Upper lobe of left lung (tissue), 6 donors: ENCODE measurements around the gene EYA2. TPM values are rescaled to one million over a fixed set of nuclear protein-coding genes. Genes with fewer than 3 reads are reported as not detected.
"Not testable (repeated sequence)": the region's sequence is repeated elsewhere in the genome, so short reads cannot be mapped to it uniquely, and the experiment has no call there.

Source experiments
- ATAC-seq, 2 donors: fragments of 200-7000 bp; cut with Tn5 transposase; one replicate each; pipeline ENCODE4 v1.9.1; 2022; ENCODE audit warnings: mild to moderate bottlenecking in 2 of 2, moderate library complexity in 2 of 2; ENCODE audit not compliant: low FRiP score in 2 of 2
- DNase-seq, 2 donors: peaks; one replicate each; pipeline ENCODE4 v3.0.0-alpha.2; 2019 to 2020
- H3K27ac ChIP-seq, 4 donors: fragments of 200-600 bp; sonication (generic); one replicate each; pipeline ENCODE4 v1.5.1; 2016 to 2019
- H3K27me3 ChIP-seq, 4 donors: fragments of 200-600 bp; sonication (generic); one replicate each; pipeline ENCODE4 v1.5.1; 2017 to 2019
- H3K36me3 ChIP-seq, 4 donors: fragments of 200-600 bp; sonication (generic); one replicate each; pipeline ENCODE4 v1.5.1; 2016 to 2019
- H3K4me1 ChIP-seq, 4 donors: fragments of 200-600 bp; sonication (generic); one replicate each; pipeline ENCODE4 v1.5.1; 2018 to 2019
- H3K4me3 ChIP-seq, 4 donors: fragments of 200-600 bp; sonication (generic); one replicate each; pipeline ENCODE4 v1.5.1; 2017 to 2019; ENCODE audit warnings: mild to moderate bottlenecking in 2 of 4, moderate library complexity in 1 of 4
- H3K9me3 ChIP-seq, 4 donors: fragments of 200-600 bp; sonication (generic); one replicate each; pipeline ENCODE4 v1.5.1; 2018 to 2019
- EP300 ChIP-seq, 4 donors: sonication (generic); formaldehyde crosslinking; IDR thresholded peaks; one replicate each; pipeline ENCODE4 v1.5.1; 2017; ENCODE audit warnings: antibody characterized with exemption in 4 of 4, control low read depth in 2 of 4
- POLR2A ChIP-seq, 4 donors: fragments of 450-650 bp; IDR thresholded peaks; one replicate each; pipeline ENCODE4 v1.5.1; 2016 to 2017; ENCODE audit warnings: antibody characterized with exemption in 4 of 4, mild to moderate bottlenecking in 2 of 4
- POLR2AphosphoS5 ChIP-seq, 2 donors: sonication (generic); formaldehyde crosslinking; IDR thresholded peaks; one replicate each; pipeline ENCODE4 v1.5.1; 2017; ENCODE audit warnings: antibody characterized with exemption in 2 of 2
- WGBS, 2 donors: methylation state at CpG; one replicate each; pipeline ENCODE4 v1.1.5; 2017 to 2018; 5-methylcytosine and 5-hydroxymethylcytosine counted together
- total RNA-seq, 6 donors: library from RNA; depleted of rRNA in 4 of 6; stranded (reverse); fragments of >200 nt in 4 of 6; gene quantifications; one replicate each; pipeline versions ENCODE4 v1.1.0 to v1.2.1, GENCODE V29; 2016 to 2021
- TF ChIP-seq, protein P1 (sequence below), 6 experiments: fragments of 450-650 bp in 4 of 6; fragments of 200-600 bp in 2 of 6; sonication (generic) in 2 of 6; IDR thresholded peaks; one replicate each; pipeline ENCODE4 v1.5.1; 2016 to 2019; ENCODE audit warnings: antibody characterized with exemption in 6 of 6
- donor health status: DM: no; HTN: no; CAD: no; lungs with moderate emphysema.
- donor health status: DM: no; HTN: yes; CAD: no; lungs with severe emphysema.

Gene EYA2
- total RNA-seq, 6 donors from 2014 or later: 0.66 to 9.4 (median 3.0) TPM

DNA sequence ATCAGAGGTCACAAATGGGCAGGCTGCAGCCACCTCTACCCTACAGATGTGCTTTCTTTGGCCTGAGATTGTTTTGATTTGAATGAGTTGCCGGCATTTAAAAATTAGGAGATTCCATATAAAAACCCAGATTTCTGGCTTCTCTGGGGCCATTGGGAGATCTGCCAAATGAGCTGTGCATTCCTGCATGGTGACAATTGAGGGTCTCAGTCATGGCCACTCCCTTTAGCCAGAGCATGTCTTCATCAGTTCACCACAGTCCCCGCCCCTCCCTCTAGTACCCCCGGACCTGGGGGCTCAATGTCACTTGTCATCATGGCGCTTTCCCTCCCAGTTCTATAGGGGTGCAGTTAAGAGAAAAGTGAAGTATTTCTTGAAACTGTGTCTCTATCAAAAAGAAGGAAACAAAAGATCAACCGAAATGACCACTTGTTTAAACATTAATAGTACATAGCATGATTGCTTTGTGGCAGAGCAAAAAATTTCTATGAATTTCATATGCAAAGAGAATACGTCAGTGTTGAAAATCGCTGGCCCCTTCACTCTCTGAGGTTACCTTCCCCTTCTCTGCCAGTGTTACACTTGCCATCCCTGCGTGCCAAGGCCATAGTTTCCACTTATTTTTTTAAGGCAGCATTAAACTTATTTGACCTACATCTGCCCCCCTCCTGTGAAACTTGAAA is 21.1 kb downstream of the EYA2 start:
- Histone ChIP-seq H3K4me3 (no peak overlapping the region), H3K4me1 (no peaks in the 10 kb centered on the region), H3K27me3 (no peaks in the 10 kb centered on the region), H3K36me3 (no peaks in the 10 kb centered on the region), H3K27ac (no peak overlapping the region), H3K9me3 (no peaks in the 10 kb centered on the region)
- TF ChIP-seq POLR2A (IDR thresholded peaks at IDR 0.05) (no peak), EP300 (IDR thresholded peaks at IDR 0.05) (no peak), POLR2AphosphoS5 (IDR thresholded peaks at IDR 0.05) (no peak)
- TF ChIP-seq, protein P1, sequence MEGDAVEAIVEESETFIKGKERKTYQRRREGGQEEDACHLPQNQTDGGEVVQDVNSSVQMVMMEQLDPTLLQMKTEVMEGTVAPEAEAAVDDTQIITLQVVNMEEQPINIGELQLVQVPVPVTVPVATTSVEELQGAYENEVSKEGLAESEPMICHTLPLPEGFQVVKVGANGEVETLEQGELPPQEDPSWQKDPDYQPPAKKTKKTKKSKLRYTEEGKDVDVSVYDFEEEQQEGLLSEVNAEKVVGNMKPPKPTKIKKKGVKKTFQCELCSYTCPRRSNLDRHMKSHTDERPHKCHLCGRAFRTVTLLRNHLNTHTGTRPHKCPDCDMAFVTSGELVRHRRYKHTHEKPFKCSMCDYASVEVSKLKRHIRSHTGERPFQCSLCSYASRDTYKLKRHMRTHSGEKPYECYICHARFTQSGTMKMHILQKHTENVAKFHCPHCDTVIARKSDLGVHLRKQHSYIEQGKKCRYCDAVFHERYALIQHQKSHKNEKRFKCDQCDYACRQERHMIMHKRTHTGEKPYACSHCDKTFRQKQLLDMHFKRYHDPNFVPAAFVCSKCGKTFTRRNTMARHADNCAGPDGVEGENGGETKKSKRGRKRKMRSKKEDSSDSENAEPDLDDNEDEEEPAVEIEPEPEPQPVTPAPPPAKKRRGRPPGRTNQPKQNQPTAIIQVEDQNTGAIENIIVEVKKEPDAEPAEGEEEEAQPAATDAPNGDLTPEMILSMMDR (IDR thresholded peaks at IDR 0.05): no peak
- WGBS, 2 donors: 62 to 69% methylated on average over 8 of the region's 8 CpGs
- ATAC-seq (no peak), DNase-seq (no peak)

DNA sequence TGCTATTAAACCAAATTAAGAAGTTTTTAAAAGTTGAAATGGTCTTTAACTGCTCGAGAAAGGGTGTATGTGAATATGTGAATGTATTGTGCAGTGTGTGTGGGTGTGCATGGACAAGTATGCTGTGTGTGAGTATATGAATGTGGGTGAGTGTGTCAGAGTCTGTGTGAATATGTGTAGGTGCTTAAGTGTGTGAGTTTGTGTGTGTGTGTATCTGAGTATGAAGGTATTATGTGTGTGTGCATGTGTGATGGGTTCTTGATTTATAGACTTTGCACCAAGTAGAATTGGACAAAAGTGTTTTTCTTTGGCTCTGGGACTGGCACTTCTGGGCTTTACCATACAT is 21.6 kb downstream of the EYA2 start:
- H3K4me3 ChIP-seq: no peak overlapping the region
- TF ChIP-seq POLR2A (IDR thresholded peaks at IDR 0.05) (no peak), POLR2AphosphoS5 (IDR thresholded peaks at IDR 0.05) (no peak), EP300 (IDR thresholded peaks at IDR 0.05) (no peak)
- TF ChIP-seq, protein P1 (IDR thresholded peaks at IDR 0.05): no peak
- H3K36me3 ChIP-seq: no peaks in the 10 kb centered on the region
- H3K27me3 ChIP-seq: no peaks in the 10 kb centered on the region
- no peaks in the 10 kb centered on the region for H3K9me3 ChIP-seq
- WGBS, 2 donors: 43 to 46% methylated on average over 1 of the region's 1 CpG
- no peak overlapping the region for H3K27ac ChIP-seq
- ATAC-seq (no peak), DNase-seq (no peak)
- H3K4me1 ChIP-seq: no peaks in the 10 kb centered on the region

DNA sequence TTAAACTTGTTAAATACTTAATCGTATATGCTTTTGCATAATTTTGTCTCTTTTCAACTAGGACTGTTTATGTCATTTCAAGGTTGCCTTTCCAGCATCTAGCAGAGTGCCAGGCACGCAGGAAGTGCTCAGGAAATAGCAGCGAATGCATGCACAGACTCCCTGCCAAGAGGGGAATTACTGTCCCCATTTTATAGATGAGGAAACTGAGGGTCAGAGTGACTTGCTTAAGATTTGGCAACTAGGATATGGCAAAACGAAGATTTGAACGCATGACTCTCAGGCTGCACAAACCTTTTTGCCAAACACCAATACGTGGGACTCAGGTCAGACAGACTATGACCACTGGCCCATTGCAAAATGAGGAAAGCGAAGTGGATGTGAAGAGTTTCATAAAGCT is 22.5 kb downstream of the EYA2 start:
- ATAC-seq: no peak
- no peak for DNase-seq
- no peak overlapping the region for H3K4me3 ChIP-seq
- H3K27ac ChIP-seq: no peak overlapping the region
- H3K9me3 ChIP-seq: no peaks in the 10 kb centered on the region
- no peaks in the 10 kb centered on the region for H3K36me3 ChIP-seq
- TF ChIP-seq, protein P1 (IDR thresholded peaks at IDR 0.05): no peak
- no peak for TF ChIP-seq POLR2A (IDR thresholded peaks at IDR 0.05)
- no peak for TF ChIP-seq EP300 (IDR thresholded peaks at IDR 0.05)
- H3K27me3 ChIP-seq: no peaks in the 10 kb centered on the region
- WGBS, 2 donors: 71 to 77% methylated on average over 7 of the region's 7 CpGs
- no peaks in the 10 kb centered on the region for H3K4me1 ChIP-seq

DNA sequence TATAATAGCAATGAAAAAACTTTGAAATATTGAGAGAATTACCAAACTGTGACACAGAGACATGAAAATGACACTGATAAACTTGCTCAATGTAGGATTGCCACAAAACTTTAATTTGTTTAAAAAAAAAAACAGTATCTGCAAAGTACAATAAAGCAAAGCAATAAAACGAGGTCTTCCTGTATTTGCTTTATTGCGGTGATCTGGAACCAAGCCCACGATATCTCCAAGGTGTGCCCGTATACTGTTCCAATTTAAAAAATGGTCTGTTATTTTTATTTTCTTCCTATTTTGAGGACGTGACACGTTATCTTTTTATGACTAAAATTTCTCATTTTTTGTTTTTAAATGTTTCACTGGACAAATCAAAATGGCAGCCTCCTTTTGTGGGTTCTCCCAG is 25.5 kb downstream of the EYA2 start:
- no peak for ATAC-seq
- no peak overlapping the region for H3K4me3 ChIP-seq
- WGBS, 2 donors: 69 to 84% methylated on average over 6 of the region's 6 CpGs
- DNase-seq: no peak
- no peaks in the 10 kb centered on the region for H3K27me3 ChIP-seq
- H3K4me1 ChIP-seq: no peaks in the 10 kb centered on the region
- H3K9me3 ChIP-seq: no peaks in the 10 kb centered on the region
- H3K27ac ChIP-seq: no peak overlapping the region
- TF ChIP-seq POLR2AphosphoS5 (IDR thresholded peaks at IDR 0.05) (no peak), EP300 (IDR thresholded peaks at IDR 0.05) (no peak), POLR2A (IDR thresholded peaks at IDR 0.05) (no peak)
- TF ChIP-seq, protein P1 (IDR thresholded peaks at IDR 0.05): no peak
- H3K36me3 ChIP-seq: no peaks in the 10 kb centered on the region

DNA sequence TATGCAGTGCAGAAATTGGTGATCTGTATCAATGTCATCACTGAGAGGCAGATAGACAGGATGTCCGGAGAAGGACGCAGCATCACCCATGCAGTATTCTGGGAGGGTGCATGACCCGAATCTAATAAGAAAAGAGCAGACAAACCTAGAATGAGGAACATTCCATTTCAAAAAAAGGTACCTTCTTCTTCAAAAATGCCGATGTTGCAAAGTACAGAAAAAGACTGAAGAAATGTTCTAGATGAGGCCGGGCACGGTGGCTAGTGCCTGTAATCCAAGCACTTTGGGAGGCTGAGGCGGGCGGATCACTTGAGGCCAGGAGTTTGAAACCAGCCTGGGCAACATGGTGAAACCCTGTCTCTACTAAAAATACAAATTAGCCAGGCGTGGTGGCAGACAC is 28.2 kb downstream of the EYA2 start:
- not testable (repeated sequence) for H3K36me3 ChIP-seq, ATAC-seq, H3K27me3 ChIP-seq, DNase-seq, H3K4me3 ChIP-seq, H3K4me1 ChIP-seq, H3K27ac ChIP-seq, H3K9me3 ChIP-seq
- 83 to 88% methylated on average over 8 to 9 of the region's 9 CpGs for whole genome bisulfite sequencing, 2 donors
